Measurements from ENCODE around the gene NTSR1.

The NTSR1 gene

GRCh38 chr20:62735331-62735821 is 26.7 kb downstream of the NTSR1 start:
- Histone ChIP-seq H2AFZ (ENCODE audit: low read depth, low read length) (no peak overlapping the region), H3K4me1 (ENCODE audit: low read length) (peaks cover 9% of the 10 kb centered on the region), H3K9me3 (ENCODE audit: insufficient read depth, low read length) (no peaks in the 10 kb centered on the region), H3K36me3 (replicated peaks; ENCODE audit: low read depth, low read length) (no peaks in the 10 kb centered on the region), H3K79me2 (ENCODE audit: low read length) (no peaks in the 10 kb centered on the region), H3K27me3 (ENCODE audit: low read depth, low read length) (peaks cover 70% of the 10 kb centered on the region), H3K4me2 (ENCODE audit: low read length) (no peak overlapping the region), H3K9ac (ENCODE audit: low read length) (no peak overlapping the region), H3K27ac (ENCODE audit: low read length) (no peak overlapping the region), H4K20me1 (ENCODE audit: insufficient read depth, low read length) (peaks cover 9% of the 10 kb centered on the region; the same call in 1 of the 2 replicates), H3K4me3 (ENCODE audit: low read length) (no peak overlapping the region)
- TF ChIP-seq EZH2phosphoT487 (IDR thresholded peaks at IDR 0.05; ENCODE audit: low read depth) (no peak), CTCF (IDR thresholded peaks at IDR 0.05; ENCODE audit: low read depth, low read length) (no peak)

GRCh38 chr20:62736026-62736406 is 27.4 kb downstream of the NTSR1 start:
- no peak for TF ChIP-seq EZH2phosphoT487 (IDR thresholded peaks at IDR 0.05; ENCODE audit: low read depth)
- no peak for TF ChIP-seq CTCF (IDR thresholded peaks at IDR 0.05; ENCODE audit: low read depth, low read length)
- Histone ChIP-seq H3K9me3 (ENCODE audit: insufficient read depth, low read length) (no peaks in the 10 kb centered on the region), H3K4me2 (ENCODE audit: low read length) (no peak overlapping the region), H2AFZ (ENCODE audit: low read depth, low read length) (no peak overlapping the region), H3K9ac (ENCODE audit: low read length) (no peak overlapping the region), H3K27me3 (ENCODE audit: low read depth, low read length) (peaks cover 65% of the 10 kb centered on the region), H3K79me2 (ENCODE audit: low read length) (no peaks in the 10 kb centered on the region), H3K4me1 (ENCODE audit: low read length) (peaks cover 15% of the 10 kb centered on the region), H3K27ac (ENCODE audit: low read length) (no peak overlapping the region), H3K4me3 (ENCODE audit: low read length) (no peak overlapping the region), H4K20me1 (ENCODE audit: insufficient read depth, low read length) (peaks cover 9% of the 10 kb centered on the region; the same call in 1 of the 2 replicates), H3K36me3 (replicated peaks; ENCODE audit: low read depth, low read length) (no peaks in the 10 kb centered on the region)

- Histone ChIP-seq H3K79me2 (ENCODE audit: low read length) (no peaks in the 10 kb centered on the region), H2AFZ (ENCODE audit: low read depth, low read length) (no peak overlapping the region), H4K20me1 (ENCODE audit: insufficient read depth, low read length) (peaks cover 14% of the 10 kb centered on the region; the same call in 1 of the 2 replicates), H3K4me1 (ENCODE audit: low read length) (peaks cover 18% of the 10 kb centered on the region), H3K9ac (ENCODE audit: low read length) (no peak overlapping the region), H3K36me3 (replicated peaks; ENCODE audit: low read depth, low read length) (no peaks in the 10 kb centered on the region), H3K27me3 (ENCODE audit: low read depth, low read length) (peaks cover 70% of the 10 kb centered on the region), H3K27ac (ENCODE audit: low read length) (no peak overlapping the region), H3K4me2 (ENCODE audit: low read length) (no peak overlapping the region), H3K9me3 (ENCODE audit: insufficient read depth, low read length) (no peaks in the 10 kb centered on the region), H3K4me3 (ENCODE audit: low read length) (no peak overlapping the region)
- TF ChIP-seq EZH2phosphoT487 (IDR thresholded peaks at IDR 0.05; ENCODE audit: low read depth) (no peak), CTCF (IDR thresholded peaks at IDR 0.05; ENCODE audit: low read depth, low read length) (no peak)
Observed at GRCh38 chr20:62736407-62737071, 27.9 kb downstream of the NTSR1 start.

GRCh38 chr20:62737271-62737811 is 28.7 kb downstream of the NTSR1 start:
- peaks cover 15% of the 10 kb centered on the region; the same call in 1 of the 2 replicates for H4K20me1 ChIP-seq (ENCODE audit: insufficient read depth, low read length)
- no peak for TF ChIP-seq CTCF (IDR thresholded peaks at IDR 0.05; ENCODE audit: low read depth, low read length)
- TF ChIP-seq EZH2phosphoT487 (IDR thresholded peaks at IDR 0.05; ENCODE audit: low read depth) = no peak
- H2AFZ ChIP-seq (ENCODE audit: low read depth, low read length) = no peak overlapping the region
- H3K4me3 ChIP-seq (ENCODE audit: low read length) = no peak overlapping the region
- H3K27me3 ChIP-seq (ENCODE audit: low read depth, low read length) = peaks cover 74% of the 10 kb centered on the region
- H3K9me3 ChIP-seq (ENCODE audit: insufficient read depth, low read length) = no peaks in the 10 kb centered on the region
- peaks cover 18% of the 10 kb centered on the region for H3K4me1 ChIP-seq (ENCODE audit: low read length)
- H3K79me2 ChIP-seq (ENCODE audit: low read length) = no peaks in the 10 kb centered on the region
- no peak overlapping the region for H3K9ac ChIP-seq (ENCODE audit: low read length)
- H3K36me3 ChIP-seq (replicated peaks; ENCODE audit: low read depth, low read length) = no peaks in the 10 kb centered on the region
- no peak overlapping the region for H3K27ac ChIP-seq (ENCODE audit: low read length)
- H3K4me2 ChIP-seq (ENCODE audit: low read length) = no peak overlapping the region

All from OCI-LY3 (cell line).